OCI-LY7 (cell line): ENCODE data around the gene RAPGEFL1.
A peak's percentile ranks its signal among the peaks of the same experiment; 100 is the strongest.

Experiments
- EZH2phosphoT487 ChIP-seq: fragments of 200-600 bp; sonication (generic); IDR thresholded peaks from 2 replicates; pipeline ENCODE4 v1.6.1; 2018; ENCODE audit warnings: low read depth, borderline replicate concordance, mild to moderate bottlenecking, mixed run types, antibody characterized with exemption, low read length, moderate library complexity, mixed read lengths
- TF ChIP-seq, protein P1 (sequence below): fragments of 200-600 bp; sonication (generic); conservative IDR thresholded peaks from 2 replicates; pipeline ENCODE4 v1.5.1; 2014; ENCODE audit warnings: mild to moderate bottlenecking, antibody characterized with exemption, low read length, moderate library complexity, mixed read lengths

DNA sequence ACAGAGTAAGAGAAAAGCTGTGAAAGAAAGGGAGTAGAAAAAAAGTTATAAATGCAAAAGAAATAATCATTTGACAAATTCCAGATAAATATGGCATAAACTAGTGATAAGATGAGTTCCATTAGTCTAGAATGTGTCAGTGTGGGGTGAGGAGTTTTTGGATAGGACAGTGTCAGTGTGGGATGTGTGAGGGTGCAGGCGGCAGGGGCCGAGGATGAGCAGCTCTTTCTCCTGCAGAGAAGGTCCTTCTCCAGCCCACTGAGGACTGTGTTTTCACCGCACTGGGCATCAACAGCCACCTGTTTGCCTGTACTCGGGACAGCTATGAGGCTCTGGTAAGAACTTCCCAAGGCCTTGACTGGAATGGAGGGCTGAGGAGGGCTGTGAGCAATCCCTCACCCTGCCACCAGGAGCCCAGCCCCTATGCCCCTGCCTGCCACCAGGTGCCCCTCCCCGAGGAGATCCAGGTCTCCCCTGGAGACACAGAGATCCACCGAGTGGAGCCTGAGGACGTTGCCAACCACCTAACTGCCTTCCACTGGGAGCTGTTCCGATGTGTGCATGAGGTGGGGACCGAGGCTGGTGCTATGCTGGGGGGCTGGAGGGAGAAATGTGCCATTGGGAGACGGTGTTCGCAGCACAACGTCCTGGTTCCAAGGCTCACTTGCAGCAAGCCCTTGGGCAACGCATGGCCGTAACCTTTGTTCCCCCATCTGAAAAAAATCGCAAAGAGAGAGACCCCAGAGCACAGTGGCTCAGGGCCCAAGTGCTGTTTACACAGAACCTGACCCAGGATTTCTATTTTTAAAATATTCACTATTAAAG is 13.1 kb downstream of the RAPGEFL1 start:
- TF ChIP-seq, protein P1, sequence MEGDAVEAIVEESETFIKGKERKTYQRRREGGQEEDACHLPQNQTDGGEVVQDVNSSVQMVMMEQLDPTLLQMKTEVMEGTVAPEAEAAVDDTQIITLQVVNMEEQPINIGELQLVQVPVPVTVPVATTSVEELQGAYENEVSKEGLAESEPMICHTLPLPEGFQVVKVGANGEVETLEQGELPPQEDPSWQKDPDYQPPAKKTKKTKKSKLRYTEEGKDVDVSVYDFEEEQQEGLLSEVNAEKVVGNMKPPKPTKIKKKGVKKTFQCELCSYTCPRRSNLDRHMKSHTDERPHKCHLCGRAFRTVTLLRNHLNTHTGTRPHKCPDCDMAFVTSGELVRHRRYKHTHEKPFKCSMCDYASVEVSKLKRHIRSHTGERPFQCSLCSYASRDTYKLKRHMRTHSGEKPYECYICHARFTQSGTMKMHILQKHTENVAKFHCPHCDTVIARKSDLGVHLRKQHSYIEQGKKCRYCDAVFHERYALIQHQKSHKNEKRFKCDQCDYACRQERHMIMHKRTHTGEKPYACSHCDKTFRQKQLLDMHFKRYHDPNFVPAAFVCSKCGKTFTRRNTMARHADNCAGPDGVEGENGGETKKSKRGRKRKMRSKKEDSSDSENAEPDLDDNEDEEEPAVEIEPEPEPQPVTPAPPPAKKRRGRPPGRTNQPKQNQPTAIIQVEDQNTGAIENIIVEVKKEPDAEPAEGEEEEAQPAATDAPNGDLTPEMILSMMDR = peak; percentile 66
- TF ChIP-seq EZH2phosphoT487 = no peak
